Measurements from ENCODE around the gene IKBKG. TPM values are rescaled to one million over a fixed set of nuclear protein-coding genes. Genes with fewer than 3 reads are reported as not detected.
"Not testable (repeated sequence)": the region's sequence is repeated elsewhere in the genome, so short reads cannot be mapped to it uniquely, and the experiment has no call there.

The IKBKG gene
- total RNA-seq, 1 experiment from 2014 or later = 34.3 TPM

DNA sequence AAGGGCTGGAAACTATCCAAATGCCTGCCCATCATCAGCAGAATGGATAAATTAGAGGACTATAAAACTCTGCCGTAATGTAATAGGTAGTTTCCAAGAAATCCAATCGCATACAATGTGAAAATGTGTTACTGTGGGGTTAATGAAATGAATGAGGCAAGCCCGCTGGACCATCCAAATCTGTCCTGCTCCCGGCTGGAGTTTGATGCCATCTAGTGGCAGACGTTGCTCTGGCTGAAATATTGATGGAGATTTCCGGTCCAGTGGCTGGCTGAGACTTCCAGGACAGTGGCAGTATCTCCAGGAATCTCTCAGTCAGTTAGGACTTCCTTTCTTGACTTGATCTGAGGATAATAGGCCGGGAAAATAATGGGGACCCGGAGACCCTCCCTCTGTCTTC lies 35.6 kb downstream of the IKBKG start:
- H3K4me3 ChIP-seq (ENCODE audit: low read length); H3K36me3 ChIP-seq (ENCODE audit: low read depth, low read length); H3K9ac ChIP-seq (ENCODE audit: low read length); BruUV-seq (replicated peaks); H3K27ac ChIP-seq (ENCODE audit: low read length); H2AFZ ChIP-seq (ENCODE audit: low read length); intact Hi-C loops (cut with micrococcal nuclease); H3K9me2 ChIP-seq (replicated peaks; ENCODE audit: low read length); H3K79me2 ChIP-seq (ENCODE audit: low read length); DNase-seq; H3K27me3 ChIP-seq (ENCODE audit: low read length); H3K9me3 ChIP-seq (ENCODE audit: low read length); H4K20me1 ChIP-seq (ENCODE audit: low read length); CTCF ChIA-PET; H3K4me2 ChIP-seq (ENCODE audit: low read length); H3K4me1 ChIP-seq (ENCODE audit: insufficient read depth, low read length); H3F3A ChIP-seq (ENCODE audit: low read length, unreplicated experiment); POLR2A ChIA-PET (ENCODE audit: unreplicated experiment): not testable (repeated sequence)
- ATAC-seq = peak; percentile 78

DNA sequence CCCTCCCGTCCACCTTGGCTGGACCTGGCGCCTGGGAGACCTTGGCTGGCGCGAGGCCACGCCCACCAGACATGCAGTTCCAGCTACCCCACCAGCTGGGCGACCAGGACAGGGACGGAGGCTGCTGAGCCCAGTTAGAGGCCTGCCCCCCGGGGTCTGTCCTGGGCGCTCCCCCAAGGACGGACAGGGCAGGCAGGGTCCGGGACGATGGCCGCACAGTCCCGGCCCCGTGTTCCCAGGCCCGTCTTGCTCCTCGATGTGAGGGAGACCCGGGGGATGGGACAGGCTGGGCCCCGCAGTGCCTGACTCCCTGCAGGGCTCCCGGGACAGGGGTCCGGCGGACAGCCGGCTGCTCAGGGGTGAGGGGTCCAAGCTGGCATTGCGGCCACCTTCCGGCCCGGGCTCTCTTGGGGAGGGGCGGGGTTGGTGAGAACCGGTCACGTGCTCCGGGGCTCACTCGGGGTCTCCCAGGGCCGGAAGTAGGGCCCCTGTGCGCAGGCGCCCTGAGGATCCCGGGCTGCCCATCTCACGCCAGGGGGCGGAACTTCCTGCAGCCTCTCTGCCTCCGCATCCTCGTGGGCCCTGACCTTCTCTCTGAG lies 37.3 kb downstream of the IKBKG start, which contains the start of gene CTAG1A:
Gene CTAG1A, plus strand, starts transcription at position 549 of the 599 bp plus-strand sequence. CDS start 74 bp downstream, outside the sequence.
- H3K79me2 ChIP-seq (ENCODE audit: low read length); POLR2A ChIA-PET (ENCODE audit: unreplicated experiment); H3K9ac ChIP-seq (ENCODE audit: low read length); H3K4me2 ChIP-seq (ENCODE audit: low read length); H3K9me2 ChIP-seq (replicated peaks; ENCODE audit: low read length); H3K4me1 ChIP-seq (ENCODE audit: insufficient read depth, low read length); CTCF ChIA-PET; H2AFZ ChIP-seq (ENCODE audit: low read length); BruUV-seq (replicated peaks); H4K20me1 ChIP-seq (ENCODE audit: low read length); intact Hi-C loops (cut with micrococcal nuclease); H3K27ac ChIP-seq (ENCODE audit: low read length); H3K27me3 ChIP-seq (ENCODE audit: low read length); H3F3A ChIP-seq (ENCODE audit: low read length, unreplicated experiment); H3K9me3 ChIP-seq (ENCODE audit: low read length); H3K36me3 ChIP-seq (ENCODE audit: low read depth, low read length); H3K4me3 ChIP-seq (ENCODE audit: low read length); ATAC-seq; DNase-seq: not testable (repeated sequence)

DNA sequence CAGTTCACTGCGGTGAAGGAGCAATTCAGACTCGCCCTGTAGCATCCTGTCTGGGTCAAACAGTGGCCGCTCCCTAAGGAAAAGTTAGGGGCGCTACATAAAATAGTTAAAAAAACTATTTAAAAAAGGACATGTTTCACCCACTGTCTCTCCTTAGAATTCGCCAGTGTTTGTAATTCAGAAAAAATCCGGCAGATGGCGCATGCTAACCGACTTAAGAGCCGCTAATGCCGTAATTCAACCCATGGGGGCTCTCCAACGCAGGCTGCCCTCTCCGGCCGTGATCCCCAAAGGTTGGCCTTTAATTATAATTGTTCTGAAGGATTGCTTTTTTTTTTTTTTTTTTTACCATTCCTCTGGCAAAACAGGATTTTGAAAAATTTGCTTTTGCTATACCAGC lies 43.0 kb downstream of the IKBKG start:
- H3K4me3 ChIP-seq (ENCODE audit: low read length); H3F3A ChIP-seq (ENCODE audit: low read length, unreplicated experiment); H4K20me1 ChIP-seq (ENCODE audit: low read length); H3K4me2 ChIP-seq (ENCODE audit: low read length); H2AFZ ChIP-seq (ENCODE audit: low read length); H3K9me3 ChIP-seq (ENCODE audit: low read length); H3K36me3 ChIP-seq (ENCODE audit: low read depth, low read length); DNase-seq; intact Hi-C loops (cut with micrococcal nuclease); CTCF ChIA-PET; H3K27me3 ChIP-seq (ENCODE audit: low read length); H3K27ac ChIP-seq (ENCODE audit: low read length); BruUV-seq (replicated peaks); POLR2A ChIA-PET (ENCODE audit: unreplicated experiment); H3K9ac ChIP-seq (ENCODE audit: low read length); H3K9me2 ChIP-seq (replicated peaks; ENCODE audit: low read length); H3K4me1 ChIP-seq (ENCODE audit: insufficient read depth, low read length); H3K79me2 ChIP-seq (ENCODE audit: low read length): not testable (repeated sequence)
- peak; percentile 57 for ATAC-seq

DNA sequence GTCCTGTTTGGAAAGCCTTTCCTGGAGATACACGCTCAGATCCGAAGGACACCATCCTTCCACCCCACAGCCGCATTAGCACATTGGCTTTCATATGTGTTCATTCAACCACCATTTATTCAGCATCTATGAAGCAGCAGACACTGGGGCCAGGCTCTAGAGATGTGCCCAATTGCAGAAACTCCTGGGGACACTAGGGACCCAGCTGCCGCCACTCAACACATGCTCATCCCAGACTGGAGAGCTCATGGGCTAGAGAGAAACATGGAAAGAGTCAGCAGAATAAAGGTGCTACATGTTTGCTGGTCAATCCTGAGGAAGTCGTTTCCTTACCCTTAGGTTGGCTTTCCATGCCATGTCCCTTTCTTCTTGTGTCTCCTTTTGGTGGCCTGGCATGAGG lies 45.1 kb downstream of the IKBKG start:
- no peak for DNase-seq
- Histone ChIP-seq H3K9me3 (ENCODE audit: low read length) (no peaks in the 10 kb centered on the region), H2AFZ (ENCODE audit: low read length) (no peak overlapping the region), H3K4me1 (ENCODE audit: insufficient read depth, low read length) (peaks cover 26% of the 10 kb centered on the region), H3K9ac (ENCODE audit: low read length) (no peak overlapping the region), H3K27me3 (ENCODE audit: low read length) (no peaks in the 10 kb centered on the region), H3K79me2 (ENCODE audit: low read length) (no peaks in the 10 kb centered on the region), H3F3A (ENCODE audit: low read length, unreplicated experiment) (no peaks in the 10 kb centered on the region), H3K4me2 (ENCODE audit: low read length) (no peak overlapping the region), H3K36me3 (ENCODE audit: low read depth, low read length) (no peaks in the 10 kb centered on the region), H4K20me1 (ENCODE audit: low read length) (no peaks in the 10 kb centered on the region), H3K27ac (ENCODE audit: low read length) (no peak overlapping the region), H3K9me2 (replicated peaks; ENCODE audit: low read length) (no peaks in the 10 kb centered on the region), H3K4me3 (ENCODE audit: low read length) (no peak overlapping the region)
- ChIA-PET CTCF (no interaction called here), POLR2A (ENCODE audit: unreplicated experiment) (no interaction called here)
- TF ChIP-seq EZH2phosphoT487 (IDR thresholded peaks at IDR 0.05; ENCODE audit: borderline replicate concordance, low read length) (no peak), EZH2 (IDR thresholded peaks at IDR 0.05; ENCODE audit: low read length, unreplicated experiment) (no peak)
- TF ChIP-seq, protein P1, sequence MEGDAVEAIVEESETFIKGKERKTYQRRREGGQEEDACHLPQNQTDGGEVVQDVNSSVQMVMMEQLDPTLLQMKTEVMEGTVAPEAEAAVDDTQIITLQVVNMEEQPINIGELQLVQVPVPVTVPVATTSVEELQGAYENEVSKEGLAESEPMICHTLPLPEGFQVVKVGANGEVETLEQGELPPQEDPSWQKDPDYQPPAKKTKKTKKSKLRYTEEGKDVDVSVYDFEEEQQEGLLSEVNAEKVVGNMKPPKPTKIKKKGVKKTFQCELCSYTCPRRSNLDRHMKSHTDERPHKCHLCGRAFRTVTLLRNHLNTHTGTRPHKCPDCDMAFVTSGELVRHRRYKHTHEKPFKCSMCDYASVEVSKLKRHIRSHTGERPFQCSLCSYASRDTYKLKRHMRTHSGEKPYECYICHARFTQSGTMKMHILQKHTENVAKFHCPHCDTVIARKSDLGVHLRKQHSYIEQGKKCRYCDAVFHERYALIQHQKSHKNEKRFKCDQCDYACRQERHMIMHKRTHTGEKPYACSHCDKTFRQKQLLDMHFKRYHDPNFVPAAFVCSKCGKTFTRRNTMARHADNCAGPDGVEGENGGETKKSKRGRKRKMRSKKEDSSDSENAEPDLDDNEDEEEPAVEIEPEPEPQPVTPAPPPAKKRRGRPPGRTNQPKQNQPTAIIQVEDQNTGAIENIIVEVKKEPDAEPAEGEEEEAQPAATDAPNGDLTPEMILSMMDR (conservative IDR thresholded peaks at IDR 0.05; ENCODE audit: low read depth, low read length) = no peak
- intact Hi-C loops (cut with micrococcal nuclease) = no loop called here
- ATAC-seq = no peak
- BruUV-seq (replicated peaks) = no TSS peak

Measured in PC-3 (cell line).